ENCODE data around the gene MSANTD2.

MSANTD2 gene

GRCh38 chr11:124727474-124727873 lies 72.7 kb downstream of the MSANTD2 start:
- DNase-seq = no peak

- no peak for DNase-seq
These were observed 74.5 kb downstream of the MSANTD2 start for GRCh38 chr11:124725719-124726105.

- no peak for DNase-seq
These were observed 75.1 kb downstream of the MSANTD2 start for GRCh38 chr11:124724979-124725718.

GRCh38 chr11:124722176-124722575 lies 78.0 kb downstream of the MSANTD2 start:
- DNase-seq = no peak

GRCh38 chr11:124719534-124719933 lies 80.7 kb downstream of the MSANTD2 start:
- DNase-seq = no peak

- no peak for DNase-seq
These were observed 81.4 kb downstream of the MSANTD2 start for GRCh38 chr11:124718801-124719200.

GRCh38 chr11:124717786-124718651 lies 82.2 kb downstream of the MSANTD2 start:
- peak; percentile 37 for DNase-seq

GRCh38 chr11:124717421-124717785 lies 82.8 kb downstream of the MSANTD2 start:
- no peak for DNase-seq

GRCh38 chr11:124716591-124716990 lies 83.6 kb downstream of the MSANTD2 start:
- no peak for DNase-seq

Data from CD4-positive, alpha-beta T cell treated with Interleukin-6 for 4 hours (primary cell).